Measurements from ENCODE around the gene GJA3. TPM values are rescaled to one million over a fixed set of nuclear protein-coding genes. Genes with fewer than 3 reads are reported as not detected.
"Not testable (repeated sequence)": the region's sequence is repeated elsewhere in the genome, so short reads cannot be mapped to it uniquely, and the experiment has no call there.

The GJA3 gene
- polyA plus RNA-seq, 1 experiment, result 2.4 TPM

GRCh38 chr13:20156702-20157101 is 4.2 kb downstream of the GJA3 start:
- POLR2A ChIA-PET, result no interaction called here
- H3K27me3 ChIP-seq (ENCODE audit: control insufficient read depth, insufficient read depth, low read length), result peaks cover 9% of the 10 kb centered on the region
- no peaks in the 10 kb centered on the region for H3K9me3 ChIP-seq (ENCODE audit: control insufficient read depth, insufficient read depth, low read length)
- no peak for DNase-seq (ENCODE audit: low read depth, low spot score)
- CTCF ChIA-PET, result interaction anchor here (0.6 to 1.0 kb wide), 3 partner anchors 26 to 230 kb away, joined by 3 to 5 read pairs (median 3); no protein-coding TSS in a partner anchor
- H3K4me3 ChIP-seq (ENCODE audit: low read depth, low read length), result no peak overlapping the region
- no peak overlapping the region for H3K27ac ChIP-seq (ENCODE audit: low read depth, low read length)
- no peak for TF ChIP-seq CTCF (IDR thresholded peaks at IDR 0.05; ENCODE audit: low read depth, low read length)

- POLR2A ChIA-PET; H3K27ac ChIP-seq (ENCODE audit: low read depth, low read length); DNase-seq (ENCODE audit: low read depth, low spot score); H3K4me3 ChIP-seq (ENCODE audit: low read depth, low read length); CTCF ChIA-PET; H3K9me3 ChIP-seq (ENCODE audit: control insufficient read depth, insufficient read depth, low read length): not testable (repeated sequence)
- H3K27me3 ChIP-seq (ENCODE audit: control insufficient read depth, insufficient read depth, low read length), result peaks cover 22% of the 10 kb centered on the region
Measured at GRCh38 chr13:20153290-20153689, 7.6 kb downstream of the GJA3 start.

- ChIA-PET CTCF (no interaction called here), POLR2A (no interaction called here)
- peaks cover 16% of the 10 kb centered on the region for H3K27me3 ChIP-seq (ENCODE audit: control insufficient read depth, insufficient read depth, low read length)
- DNase-seq (ENCODE audit: low read depth, low spot score), result no peak
- no peak overlapping the region for H3K4me3 ChIP-seq (ENCODE audit: low read depth, low read length)
- H3K27ac ChIP-seq (ENCODE audit: low read depth, low read length), result no peak overlapping the region
- no peak for TF ChIP-seq CTCF (IDR thresholded peaks at IDR 0.05; ENCODE audit: low read depth, low read length)
- no peaks in the 10 kb centered on the region for H3K9me3 ChIP-seq (ENCODE audit: control insufficient read depth, insufficient read depth, low read length)
Measured at GRCh38 chr13:20151612-20152011, 9.2 kb downstream of the GJA3 start.

GRCh38 chr13:20151016-20151415 is 9.8 kb downstream of the GJA3 start:
- no peak for DNase-seq (ENCODE audit: low read depth, low spot score)
- Histone ChIP-seq H3K27me3 (ENCODE audit: control insufficient read depth, insufficient read depth, low read length) (peaks cover 16% of the 10 kb centered on the region), H3K4me3 (ENCODE audit: low read depth, low read length) (no peak overlapping the region), H3K27ac (ENCODE audit: low read depth, low read length) (no peak overlapping the region), H3K9me3 (ENCODE audit: control insufficient read depth, insufficient read depth, low read length) (no peaks in the 10 kb centered on the region)
- CTCF ChIA-PET, result no interaction called here
- no peak for TF ChIP-seq CTCF (IDR thresholded peaks at IDR 0.05; ENCODE audit: low read depth, low read length)
- POLR2A ChIA-PET, result no interaction called here

- H3K27me3 ChIP-seq (ENCODE audit: control insufficient read depth, insufficient read depth, low read length), result peaks cover 16% of the 10 kb centered on the region
- TF ChIP-seq CTCF (IDR thresholded peaks at IDR 0.05; ENCODE audit: low read depth, low read length), result no peak
- ChIA-PET CTCF (no interaction called here), POLR2A (no interaction called here)
- H3K4me3 ChIP-seq (ENCODE audit: low read depth, low read length), result no peak overlapping the region
- no peak overlapping the region for H3K27ac ChIP-seq (ENCODE audit: low read depth, low read length)
- no peak for DNase-seq (ENCODE audit: low read depth, low spot score)
- H3K9me3 ChIP-seq (ENCODE audit: control insufficient read depth, insufficient read depth, low read length), result no peaks in the 10 kb centered on the region
Measured at GRCh38 chr13:20150561-20150960, 10.3 kb downstream of the GJA3 start.

GRCh38 chr13:20149762-20150161 is 11.1 kb downstream of the GJA3 start:
- no peak for DNase-seq (ENCODE audit: low read depth, low spot score)
- Histone ChIP-seq H3K27ac (ENCODE audit: low read depth, low read length) (no peak overlapping the region), H3K9me3 (ENCODE audit: control insufficient read depth, insufficient read depth, low read length) (no peaks in the 10 kb centered on the region), H3K4me3 (ENCODE audit: low read depth, low read length) (no peak overlapping the region), H3K27me3 (ENCODE audit: control insufficient read depth, insufficient read depth, low read length) (peaks cover 20% of the 10 kb centered on the region)
- CTCF ChIA-PET, result no interaction called here
- no peak for TF ChIP-seq CTCF (IDR thresholded peaks at IDR 0.05; ENCODE audit: low read depth, low read length)
- POLR2A ChIA-PET, result no interaction called here
